ENCODE results near the gene ZNF699.
"Not testable (repeated sequence)": the region's sequence is repeated elsewhere in the genome, so short reads cannot be mapped to it uniquely, and the experiment has no call there.

Gene ZNF699

DNA sequence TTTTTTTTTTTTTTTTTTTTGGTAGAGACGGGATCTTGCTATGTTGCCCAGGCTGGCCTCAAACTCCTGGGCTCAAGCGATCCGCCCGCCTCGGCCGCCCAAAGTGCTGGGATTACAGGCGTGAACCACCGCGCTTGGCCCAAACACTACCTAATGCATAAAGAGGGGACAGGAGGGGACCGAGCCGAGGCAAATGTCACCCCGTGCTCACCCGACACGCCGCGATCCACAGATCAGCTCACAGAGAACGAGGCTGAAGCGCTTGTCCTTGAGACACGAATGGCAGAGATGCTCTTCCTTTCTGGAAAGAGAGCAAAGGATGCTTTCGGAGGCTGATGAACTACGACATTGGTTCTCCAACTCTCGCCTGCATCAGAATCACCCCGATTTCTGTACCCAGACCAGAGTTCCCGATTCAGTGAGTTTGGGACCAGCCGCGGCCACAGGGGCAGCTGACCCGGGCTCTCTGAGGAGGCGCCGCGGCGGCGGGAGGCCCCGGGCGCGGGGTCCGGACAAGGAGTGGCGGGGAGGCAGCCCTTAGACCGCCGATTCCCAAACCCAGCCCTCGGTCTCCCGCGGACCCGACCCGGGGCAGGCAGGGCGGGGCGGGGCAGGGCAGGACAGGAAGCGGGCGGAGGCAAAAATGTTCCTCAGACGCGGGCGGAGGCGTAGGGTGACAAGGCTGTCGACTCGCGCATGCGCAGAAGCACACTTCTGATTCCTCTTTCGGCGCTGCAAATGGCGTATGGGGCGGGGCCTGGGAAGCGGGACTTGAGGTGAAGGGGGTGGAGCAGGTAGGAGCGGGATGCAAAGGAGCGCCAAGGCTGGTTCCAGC is at the start of gene ZNF699:
TSS of gene ZNF699 (minus strand) at position 700 of the 835 bp plus-strand sequence. CDS start 4,719 bp downstream, outside the sequence.
- DNase-seq (ENCODE audit: low read depth), result peak; percentile 96

GRCh38 chr19:9354651-9355050 is 45.0 kb upstream of the ZNF699 start:
- DNase-seq (ENCODE audit: low read depth), result no peak

GRCh38 chr19:9353011-9353410 is 43.4 kb upstream of the ZNF699 start:
- DNase-seq (ENCODE audit: low read depth), result no peak

- DNase-seq (ENCODE audit: low read depth), result no peak
Observed at GRCh38 chr19:9352505-9352904, 42.9 kb upstream of the ZNF699 start.

DNA sequence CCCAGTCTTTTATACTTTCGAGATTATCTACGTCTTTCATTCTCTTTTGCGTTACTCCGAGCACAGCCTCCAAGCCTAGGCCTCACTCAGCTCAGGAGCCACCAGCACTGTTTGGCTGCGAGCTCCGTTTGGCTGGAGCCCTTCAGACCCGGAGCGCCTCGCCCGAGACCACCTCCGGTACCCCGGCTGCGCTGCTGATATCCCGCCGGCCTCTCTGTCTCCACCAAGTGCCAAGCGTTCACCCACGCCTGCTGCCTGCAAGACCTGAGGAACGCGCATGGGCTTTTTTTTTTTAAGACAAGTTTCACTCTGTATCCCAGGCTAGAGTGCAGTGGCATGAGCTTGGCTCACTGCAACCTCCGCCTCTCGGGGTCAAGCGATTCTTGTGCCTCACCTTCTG is 39.0 kb upstream of the ZNF699 start:
- no peak for DNase-seq (ENCODE audit: low read depth)

- DNase-seq (ENCODE audit: low read depth), result no peak
Observed at GRCh38 chr19:9348253-9348652, 38.6 kb upstream of the ZNF699 start.

DNA sequence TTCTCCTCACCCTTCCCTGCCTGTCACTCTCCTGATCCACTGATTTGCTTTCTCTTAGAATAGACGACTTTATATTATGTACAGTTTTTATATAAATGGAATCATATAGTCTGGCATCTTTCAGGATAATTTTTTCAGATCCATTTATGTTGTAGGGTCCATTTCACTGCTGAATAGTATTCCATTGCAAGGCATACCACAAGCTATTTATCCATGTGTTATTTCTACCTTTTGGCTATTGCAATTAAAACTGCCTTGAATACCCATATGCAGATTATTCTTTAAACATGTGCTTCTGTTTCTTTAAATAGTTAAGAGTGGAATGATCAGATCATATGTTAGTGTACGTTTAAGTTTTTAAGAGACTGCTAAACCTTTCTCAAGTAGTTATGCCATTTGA is 35.4 kb upstream of the ZNF699 start:
- DNase-seq (ENCODE audit: low read depth), result no peak

DNA sequence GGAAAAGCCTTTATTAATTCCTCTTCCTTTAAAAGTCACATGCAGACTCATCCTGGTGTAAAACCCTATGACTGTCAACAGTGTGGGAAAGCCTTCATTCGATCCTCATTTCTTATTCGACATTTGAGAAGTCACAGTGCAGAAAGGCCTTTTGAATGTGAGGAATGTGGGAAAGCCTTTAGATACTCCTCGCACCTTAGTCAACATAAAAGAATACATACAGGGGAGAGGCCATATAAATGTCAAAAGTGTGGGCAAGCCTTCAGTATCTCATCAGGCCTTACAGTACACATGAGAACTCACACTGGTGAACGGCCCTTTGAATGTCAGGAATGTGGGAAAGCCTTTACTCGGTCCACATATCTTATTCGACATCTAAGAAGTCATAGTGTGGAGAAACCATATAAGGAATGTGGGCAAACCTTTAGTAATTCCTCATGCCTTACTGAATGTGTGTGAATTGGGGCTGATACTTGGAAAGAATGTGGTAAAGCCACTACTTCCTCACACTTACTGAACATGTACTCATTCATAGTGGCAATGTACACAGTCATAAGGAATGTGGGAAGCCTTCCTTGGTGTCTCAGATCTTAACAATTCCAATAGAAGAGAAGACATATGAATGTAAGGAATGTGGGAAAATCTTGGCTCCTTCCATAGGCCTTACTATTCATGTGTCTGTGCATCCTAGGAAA is 33.1 kb upstream of the ZNF699 start:
- no peak for DNase-seq (ENCODE audit: low read depth)

GRCh38 chr19:9329999-9330398 is 20.4 kb upstream of the ZNF699 start:
- no peak for DNase-seq (ENCODE audit: low read depth)

- no peak for DNase-seq (ENCODE audit: low read depth)
Observed at GRCh38 chr19:9324584-9324962, 14.9 kb upstream of the ZNF699 start.

DNA sequence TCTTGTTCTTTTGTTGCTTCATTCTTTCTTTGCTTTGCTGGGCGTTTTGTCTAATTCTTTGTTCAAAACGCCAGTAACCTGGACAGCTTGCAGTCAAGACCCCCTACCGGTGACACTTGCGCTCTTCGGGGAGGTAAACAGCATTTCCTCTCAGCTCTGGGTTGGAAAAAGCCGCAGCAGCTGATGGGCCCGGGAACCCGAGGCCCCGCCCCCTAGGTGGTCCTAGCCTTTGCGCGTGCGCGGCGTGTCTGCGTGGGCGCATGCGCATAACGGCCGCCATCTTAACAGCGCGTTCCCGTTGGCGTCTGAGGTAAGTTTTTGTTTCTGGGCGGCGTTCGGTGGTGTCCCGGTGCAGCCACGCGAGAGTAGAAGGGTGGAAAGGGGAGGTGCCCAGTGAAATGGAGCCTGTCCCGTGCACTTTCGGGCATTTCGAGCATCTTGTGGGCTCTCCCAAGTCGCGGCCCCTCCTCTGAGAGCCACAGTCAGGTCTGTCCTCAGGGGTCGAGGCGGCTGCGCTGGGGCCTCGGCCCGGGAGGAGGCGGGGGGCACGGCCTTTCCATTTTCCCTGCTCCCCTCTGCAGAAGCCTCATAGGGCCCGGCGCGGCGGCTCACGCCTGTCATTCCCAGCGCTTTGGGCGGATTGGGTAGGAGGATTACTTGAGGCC is 14.4 kb upstream of the ZNF699 start, which contains the start of gene ZNF559:
TSS of gene ZNF559 (plus strand) at position 261 of the 665 bp plus-strand sequence. CDS start 14,371 bp downstream, outside the sequence.
- peak; percentile 93 for DNase-seq (ENCODE audit: low read depth)

- peak; percentile 86 for DNase-seq (ENCODE audit: low read depth)
Observed at GRCh38 chr19:9323557-9323918, 13.9 kb upstream of the ZNF699 start.

DNA sequence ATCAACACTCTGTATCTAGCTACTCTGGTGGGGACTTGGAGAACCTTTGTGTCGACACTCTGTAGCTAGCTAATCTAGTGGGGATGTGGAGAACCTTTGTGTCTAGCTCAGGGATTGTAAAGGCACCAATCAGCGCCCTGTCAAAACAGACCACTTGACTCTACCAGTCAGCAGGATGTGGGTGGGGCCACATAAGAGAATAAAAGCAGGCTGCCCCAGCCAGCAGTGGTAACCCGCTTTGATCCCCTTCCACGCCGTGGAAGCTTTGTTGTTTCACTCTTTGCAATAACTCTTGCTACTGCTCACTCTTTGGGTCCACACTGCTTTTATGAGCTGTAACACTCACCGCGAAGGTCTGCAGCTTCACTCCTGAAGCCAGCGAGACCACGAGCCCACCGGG is 12.6 kb upstream of the ZNF699 start:
- DNase-seq (ENCODE audit: low read depth), result not testable (repeated sequence)

- DNase-seq (ENCODE audit: low read depth), result not testable (repeated sequence)
Observed at GRCh38 chr19:9321756-9322155, 12.1 kb upstream of the ZNF699 start.

DNA sequence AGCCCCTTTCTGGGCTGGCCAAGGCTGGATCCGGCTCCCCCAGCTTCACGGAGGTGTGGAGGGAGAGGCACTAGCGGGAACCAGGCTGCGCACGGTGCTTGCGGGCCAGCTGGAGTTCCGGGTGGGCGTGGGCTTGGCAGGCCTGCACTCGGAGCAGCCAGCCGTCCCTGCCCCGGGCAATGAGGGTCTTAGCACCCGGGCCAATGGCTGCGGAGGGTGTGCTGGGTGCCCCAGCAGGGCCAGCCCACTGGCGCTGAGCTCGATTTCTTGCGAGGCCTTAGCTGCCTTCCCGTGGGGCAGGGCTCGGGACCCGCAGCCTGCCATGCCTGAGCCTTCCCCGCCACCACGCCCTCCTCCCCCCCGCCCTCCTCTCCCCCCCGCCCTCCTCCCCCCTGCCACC is 11.7 kb upstream of the ZNF699 start:
- no peak for DNase-seq (ENCODE audit: low read depth)

GRCh38 chr19:9313756-9314155 is 4.1 kb upstream of the ZNF699 start:
- no peak for DNase-seq (ENCODE audit: low read depth)

- peak; percentile 75 for DNase-seq (ENCODE audit: low read depth)
Observed at GRCh38 chr19:9309974-9310446, 372 bp upstream of the ZNF699 start.

DNA sequence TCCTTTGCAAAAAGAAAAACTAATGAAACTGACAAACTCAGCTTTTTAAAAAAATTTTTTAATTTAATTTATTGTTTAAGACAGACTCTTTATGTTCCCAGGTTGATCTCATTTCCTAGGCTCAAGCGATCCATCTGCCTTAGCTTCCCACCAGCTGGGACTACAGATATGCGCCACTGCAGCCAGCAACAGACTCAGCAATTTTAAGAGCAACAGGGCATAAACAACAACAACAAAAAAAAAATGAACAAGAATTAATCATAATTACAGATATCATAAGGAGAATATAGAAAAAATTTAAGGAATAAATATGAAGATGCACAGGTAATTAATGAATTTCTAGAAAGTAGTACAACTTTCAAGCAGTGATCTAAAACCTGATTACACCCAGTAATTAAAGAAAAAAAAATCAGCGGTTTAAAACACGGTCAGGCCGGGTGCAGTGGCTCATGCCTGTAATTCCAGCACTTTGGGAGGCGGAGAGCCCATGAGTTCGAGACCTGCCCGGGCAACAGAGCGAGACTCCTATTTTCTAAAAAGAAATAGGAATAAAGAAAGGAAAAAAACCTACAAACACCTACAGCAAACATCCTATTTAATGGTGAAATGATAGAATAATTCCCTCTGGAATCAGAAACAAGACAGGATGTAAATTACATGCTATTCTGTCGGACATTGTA is 1.4 kb downstream of the ZNF699 start:
- DNase-seq (ENCODE audit: low read depth), result no peak

- DNase-seq (ENCODE audit: low read depth), result no peak
Observed at GRCh38 chr19:9306443-9306842, 3.2 kb downstream of the ZNF699 start.

GRCh38 chr19:9296336-9296735 is 13.3 kb downstream of the ZNF699 start:
- no peak for DNase-seq (ENCODE audit: low read depth)

GRCh38 chr19:9295411-9295849 is 14.2 kb downstream of the ZNF699 start:
- no peak for DNase-seq (ENCODE audit: low read depth)

Measured in CMK (cell line).